Urinary bladder (tissue), 4 donors: ENCODE measurements around the gene CISD1. TPM values are rescaled to one million over a fixed set of nuclear protein-coding genes. Genes with fewer than 3 reads are reported as not detected.

Experiments
- DNase-seq: peaks from one replicate; pipeline ENCODE4 v3.0.0-alpha.2; 2015; ENCODE audit errors: extremely low spot score
- H3K27ac ChIP-seq: one replicate; pipeline ENCODE4 v1.5.1; 2013; ENCODE audit warnings: low read depth, mild to moderate bottlenecking, moderate library complexity
- H3K36me3 ChIP-seq: one replicate; pipeline ENCODE4 v1.6.1; 2013; ENCODE audit warnings: mild to moderate bottlenecking, moderate library complexity; ENCODE audit not compliant: insufficient read depth
- H3K4me1 ChIP-seq: one replicate; pipeline ENCODE4 v1.6.1; 2013; ENCODE audit warnings: mild to moderate bottlenecking, moderate library complexity; ENCODE audit not compliant: insufficient read depth
- H3K4me3 ChIP-seq: one replicate; pipeline ENCODE4 v1.5.1; 2013; ENCODE audit warnings: low read depth, low read length
- WGBS: extraction: QIAGEN DNeasy Blood & Tissue Kit; methylation state at CpG from one replicate; pipeline ENCODE4 v1.1.7; 2013; 5-methylcytosine and 5-hydroxymethylcytosine counted together
- polyA plus RNA-seq: library from polyadenylated mRNA; stranded (reverse); fragments of 200-250 nt; gene quantifications from one replicate; pipeline ENCODE4 v1.2.3, GENCODE V29; 2013
- total RNA-seq: library from RNA; depleted of rRNA; stranded (reverse); fragments of >200 nt; gene quantifications from one replicate; pipeline ENCODE4 v1.2.3, GENCODE V29; 2014
- donor health status: healthy with polysubstance abuse.
- donor health status: healthy.

CISD1 gene
- total and polyA plus RNA-seq, 2 donors = 22.9 to 44.3 TPM

DNA sequence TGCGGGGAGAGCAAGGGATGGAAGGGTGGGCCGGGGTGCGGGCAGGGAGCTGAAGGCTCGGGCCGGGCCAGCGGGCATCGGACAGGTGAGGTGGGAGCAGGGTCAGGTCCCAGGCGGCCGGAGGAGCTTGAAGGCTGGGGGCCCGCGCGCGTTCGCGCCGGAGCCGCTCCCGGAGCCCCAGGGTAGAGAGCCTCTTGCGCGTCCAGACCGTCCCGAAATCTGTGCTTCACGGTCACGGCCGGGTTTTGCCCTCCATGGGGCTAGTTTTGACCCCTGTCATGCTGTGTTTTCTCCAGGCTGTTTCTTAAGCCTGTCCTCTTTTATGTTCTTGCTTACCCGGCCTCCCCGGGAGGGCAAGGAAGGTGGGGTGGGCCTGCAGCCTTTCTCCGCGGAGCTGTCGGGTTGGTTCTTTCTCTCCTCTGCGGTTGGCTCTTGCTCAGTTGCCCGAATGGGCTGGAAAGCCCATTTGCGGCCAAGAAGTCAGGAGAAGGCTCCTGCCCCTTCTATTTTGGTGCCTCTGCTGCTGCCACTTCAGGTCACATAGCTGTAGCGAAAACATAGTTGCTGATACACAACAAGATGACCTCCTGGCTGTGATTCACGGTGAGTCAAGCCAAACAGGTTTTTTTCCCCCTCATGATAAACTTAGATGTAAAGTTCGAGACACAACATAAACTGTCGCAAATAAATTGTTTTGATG lies 66.5 kb downstream of the CISD1 start:
- Histone ChIP-seq H3K36me3 (no peaks in the 10 kb centered on the region), H3K4me3 (peak overlapping the region; percentile 97), H3K4me1 (no peaks in the 10 kb centered on the region), H3K27ac (peak overlapping the region; percentile 90)
- no peak for DNase-seq
- 3% methylated on average over 37 of the region's 37 CpGs for WGBS

DNA sequence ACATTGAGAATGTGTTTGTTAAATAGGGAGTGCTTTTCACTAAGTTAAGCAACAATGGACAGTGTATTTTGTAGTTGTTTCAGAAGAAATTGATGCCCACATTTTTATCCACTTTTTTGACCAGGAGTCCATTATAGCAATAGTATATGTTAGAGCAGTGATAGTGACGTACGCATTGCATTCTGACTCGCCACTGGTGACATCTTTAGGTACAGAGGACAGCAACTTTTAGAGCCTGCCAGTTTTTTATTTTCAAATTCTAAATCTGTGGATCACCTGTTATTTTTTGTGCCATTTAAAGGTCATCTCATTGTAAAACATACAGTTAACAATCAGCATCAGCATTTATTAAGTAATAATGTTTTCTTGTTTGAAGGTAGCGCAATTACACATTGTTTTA lies 67.3 kb downstream of the CISD1 start:
- Histone ChIP-seq H3K4me3 (peak overlapping the region; percentile 97), H3K4me1 (no peaks in the 10 kb centered on the region), H3K36me3 (no peaks in the 10 kb centered on the region), H3K27ac (no peak overlapping the region)
- 93% methylated on average over 4 of the region's 4 CpGs for WGBS
- DNase-seq = no peak

Other genes starting within 250 kb of the CISD1 start
- gene IPMK, start 1.3 kb upstream of the CISD1 start, total RNA-seq = 14.8 TPM
- gene IPMK, start 1.3 kb upstream of the CISD1 start, polyA plus RNA-seq = 3.0 TPM
- gene UBE2D1, start 65.8 kb downstream of the CISD1 start, total RNA-seq = 34.5 TPM
- 13.3 TPM for gene UBE2D1, start 65.8 kb downstream of the CISD1 start, polyA plus RNA-seq
- gene TFAM, start 116.2 kb downstream of the CISD1 start, total RNA-seq = 30.8 TPM
- 15.8 TPM for gene TFAM, start 116.2 kb downstream of the CISD1 start, polyA plus RNA-seq
- 45.3 TPM for gene BICC1, start 243.7 kb downstream of the CISD1 start, total RNA-seq
- 5.7 TPM for gene BICC1, start 243.7 kb downstream of the CISD1 start, polyA plus RNA-seq